Colon (tissue), 2 donors: ENCODE data around the gene DNAAF9.
"Not testable (repeated sequence)": the region's sequence is repeated elsewhere in the genome, so short reads cannot be mapped to it uniquely, and the experiment has no call there.

Source experiments
- FAIRE-seq: peaks from 2 replicates; lab custom pipeline; 2012; peaks lifted over from hg19 to GRCh38; lab: Jason Lieb, UNC
- donor health status: control.
- donor health status: control.

The DNAAF9 gene

GRCh38 chr20:3407040-3407770 is at the start of gene DNAAF9:
DNAAF9 (minus strand) TSS chr20:3407669; CDS start chr20:3407557, 112 bp downstream.
- FAIRE-seq, result no peak

GRCh38 chr20:3456648-3457047 is 49.2 kb upstream of the DNAAF9 start:
- FAIRE-seq, result no peak

- FAIRE-seq, result no peak
Measured at GRCh38 chr20:3454831-3455230, 47.4 kb upstream of the DNAAF9 start.

GRCh38 chr20:3452690-3453089 is 45.2 kb upstream of the DNAAF9 start:
- no peak for FAIRE-seq

GRCh38 chr20:3452136-3452535 is 44.7 kb upstream of the DNAAF9 start:
- no peak for FAIRE-seq

- FAIRE-seq, result no peak
Measured at GRCh38 chr20:3449319-3449718, 41.9 kb upstream of the DNAAF9 start.

GRCh38 chr20:3447321-3447720 is 39.9 kb upstream of the DNAAF9 start:
- no peak for FAIRE-seq

- FAIRE-seq, result no peak
Measured at GRCh38 chr20:3446779-3447178, 39.3 kb upstream of the DNAAF9 start.

- no peak for FAIRE-seq
Measured at GRCh38 chr20:3436864-3437574, 29.6 kb upstream of the DNAAF9 start.

GRCh38 chr20:3434232-3434631 is 26.8 kb upstream of the DNAAF9 start:
- FAIRE-seq, result no peak

GRCh38 chr20:3433744-3434143 is 26.3 kb upstream of the DNAAF9 start:
- no peak for FAIRE-seq

- no peak for FAIRE-seq
Measured at GRCh38 chr20:3432844-3433243, 25.4 kb upstream of the DNAAF9 start.

GRCh38 chr20:3431109-3431508 is 23.6 kb upstream of the DNAAF9 start:
- no peak for FAIRE-seq

- no peak for FAIRE-seq
Measured at GRCh38 chr20:3430376-3431069, 23.1 kb upstream of the DNAAF9 start.

GRCh38 chr20:3426766-3427165 is 19.3 kb upstream of the DNAAF9 start:
- FAIRE-seq, result not testable (repeated sequence)

GRCh38 chr20:3423126-3423525 is 15.7 kb upstream of the DNAAF9 start:
- FAIRE-seq, result no peak

- no peak for FAIRE-seq
Measured at GRCh38 chr20:3421985-3422384, 14.5 kb upstream of the DNAAF9 start.

- FAIRE-seq, result no peak
Measured at GRCh38 chr20:3420211-3420707, 12.8 kb upstream of the DNAAF9 start.

GRCh38 chr20:3418161-3418560 is 10.7 kb upstream of the DNAAF9 start:
- not testable (repeated sequence) for FAIRE-seq

- FAIRE-seq, result no peak
Measured at GRCh38 chr20:3414122-3414521, 6.7 kb upstream of the DNAAF9 start.

GRCh38 chr20:3413393-3413889 is 6.0 kb upstream of the DNAAF9 start:
- FAIRE-seq, result no peak

GRCh38 chr20:3412600-3413392 is 5.3 kb upstream of the DNAAF9 start:
- FAIRE-seq, result no peak
